Measurements from ENCODE around the gene TRAPPC8. TPM values are rescaled to one million over a fixed set of nuclear protein-coding genes. Genes with fewer than 3 reads are reported as not detected.

TRAPPC8 gene
- total and polyA plus RNA-seq, 10 of the 15 experiments (the other 5 are each of a cell fraction or from before 2014, with no cell fraction given) = 13.0 to 75.4 (median 24.8) TPM

- FAIRE-seq (no peak), DNase-seq (ENCODE audit: low read depth, low spot score) (no peak), ATAC-seq (peak; percentile 80)
- Histone ChIP-seq H3K36me3 (ENCODE audit: control insufficient read depth in 2 of 2, insufficient read depth in 2 of 2, low read length in 1 of 2) (no peaks in the 10 kb centered on the region), H3K4me2 (ENCODE audit: control insufficient read depth, insufficient read depth) (no peak overlapping the region), H4K20me1 (ENCODE audit: control insufficient read depth, insufficient read depth) (no peaks in the 10 kb centered on the region), H3K9me3 (replicated peaks; ENCODE audit: control insufficient read depth, insufficient read depth, low read length) (peaks cover 13% of the 10 kb centered on the region; the same call in 2 of the 3 replicates), H3K27ac (ENCODE audit: control insufficient read depth, insufficient read depth) (no peak overlapping the region), H2AFZ (ENCODE audit: control insufficient read depth, low read depth, low read length) (no peak overlapping the region), H3K4me1 (ENCODE audit: control insufficient read depth, insufficient read depth, low read length) (no peaks in the 10 kb centered on the region), H3K4me3 (no peak overlapping the region), H3K27me3 (replicated peaks in 1 of 2; ENCODE audit: control insufficient read depth in 2 of 2, insufficient read depth in 2 of 2, low read length in 1 of 2) (no peaks in the 10 kb centered on the region), H3K79me2 (ENCODE audit: control insufficient read depth, insufficient read depth, low read length) (no peaks in the 10 kb centered on the region), H3K9ac (ENCODE audit: control insufficient read depth, insufficient read depth, low read length) (no peak overlapping the region)
- POLR2A ChIA-PET = no interaction called here
- CTCF ChIA-PET = interaction anchor here (0.6 to 2.7 kb wide), 40 partner anchors 9 to 1048 kb away, joined by 3 to 22 read pairs (median 4); partner anchors contain the start of genes RNF125 and TRAPPC8
- in situ Hi-C loops (cut with MboI) = no loop called here
- SMC1A ChIA-PET (ENCODE audit: uncharacterized antibody, unreplicated experiment) = interaction anchor here (0.6 to 2.5 kb wide), 26 partner anchors 10 to 1005 kb away, joined by 3 to 9 read pairs (median 4); no protein-coding TSS in a partner anchor
- peak; percentile 74 for TF ChIP-seq RAD21 (IDR thresholded peaks at IDR 0.05; ENCODE audit: insufficient read depth, low read depth, low read length)
- no peak for TF ChIP-seq HDGF (IDR thresholded peaks at IDR 0.05)
- TF ChIP-seq, protein P1, sequence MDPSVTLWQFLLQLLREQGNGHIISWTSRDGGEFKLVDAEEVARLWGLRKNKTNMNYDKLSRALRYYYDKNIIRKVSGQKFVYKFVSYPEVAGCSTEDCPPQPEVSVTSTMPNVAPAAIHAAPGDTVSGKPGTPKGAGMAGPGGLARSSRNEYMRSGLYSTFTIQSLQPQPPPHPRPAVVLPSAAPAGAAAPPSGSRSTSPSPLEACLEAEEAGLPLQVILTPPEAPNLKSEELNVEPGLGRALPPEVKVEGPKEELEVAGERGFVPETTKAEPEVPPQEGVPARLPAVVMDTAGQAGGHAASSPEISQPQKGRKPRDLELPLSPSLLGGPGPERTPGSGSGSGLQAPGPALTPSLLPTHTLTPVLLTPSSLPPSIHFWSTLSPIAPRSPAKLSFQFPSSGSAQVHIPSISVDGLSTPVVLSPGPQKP (IDR thresholded peaks at IDR 0.05; ENCODE audit: low read depth, low read length) = no peak
- no peak for TF ChIP-seq SIX5 (IDR thresholded peaks at IDR 0.05; ENCODE audit: low read depth, low read length, severe bottlenecking)
- TF ChIP-seq FOXM1 (IDR thresholded peaks at IDR 0.05; ENCODE audit: low read depth, low read length) = no peak
- peak; percentile 49 to 65 (median 50); a peak in 5 of 6 replicates for TF ChIP-seq CTCF (IDR thresholded peaks at IDR 0.05 in 2 of 3, conservative IDR thresholded peaks at IDR 0.05 in 1 of 3; ENCODE audit: control insufficient read depth in 2 of 3, extremely low read depth in 1 of 3, insufficient read depth in 1 of 3, low read depth in 3 of 3, low read length in 3 of 3)
- TF ChIP-seq SMC3 (IDR thresholded peaks at IDR 0.05; ENCODE audit: borderline replicate concordance, low read length) = peak; percentile 42; the same call in 1 of the 2 replicates
- BruUV-seq (replicated peaks) = no TSS peak
- 65% methylated on average over 9 of the region's 9 CpGs for WGBS (ENCODE audit: insufficient coverage, insufficient replicate concordance, low lambda C conversion rate, missing lambda C conversion rate)
- RAD21 ChIA-PET (ENCODE audit: unreplicated experiment) = interaction anchor here (0.5 to 2.4 kb wide), 10 partner anchors 10 to 426 kb away, joined by 3 to 9 read pairs (median 4); partner anchors contain the start of gene TRAPPC8
- intact Hi-C loops (cut with micrococcal nuclease; ENCODE audit: unreplicated experiment) = loop anchor here (1.0 to 10.0 kb wide), 4 partner anchors 158 to 553 kb away; no protein-coding TSS in a partner anchor
Measured at GRCh38 chr18:31977270-31977872, 34.4 kb upstream of the TRAPPC8 start.
